Thymus (tissue), 11 donors: Measurements from ENCODE around the gene APOC4. TPM values are rescaled to one million over a fixed set of nuclear protein-coding genes. Genes with fewer than 3 reads are reported as not detected.
"Not testable (repeated sequence)": the region's sequence is repeated elsewhere in the genome, so short reads cannot be mapped to it uniquely, and the experiment has no call there.

Experiments
- DNase-seq, 9 donors: peaks; one replicate each; pipeline ENCODE4 v3.0.0-alpha.2; 2013; ENCODE audit warnings: low spot score in 9 of 9, low read depth in 6 of 9, missing footprints in 1 of 9
- H3K27ac ChIP-seq, 2 donors: one replicate each; pipeline ENCODE4 v1.5.1; 2013; ENCODE audit warnings: control low read depth in 1 of 2, low read depth in 1 of 2, low read length in 1 of 2, mild to moderate bottlenecking in 1 of 2, moderate library complexity in 1 of 2
- H3K27me3 ChIP-seq, 2 donors: one replicate each; pipeline ENCODE4 v1.5.1; 2013; ENCODE audit warnings: low read length in 1 of 2; ENCODE audit not compliant: control insufficient read depth in 2 of 2, insufficient read depth in 1 of 2
- H3K36me3 ChIP-seq, 2 donors: one replicate each; pipeline ENCODE4 v1.5.1; 2013; ENCODE audit warnings: low read length in 1 of 2, mild to moderate bottlenecking in 1 of 2, moderate library complexity in 1 of 2; ENCODE audit not compliant: control insufficient read depth in 2 of 2, insufficient read depth in 2 of 2
- H3K4me1 ChIP-seq, 2 donors: one replicate each; pipeline ENCODE4 v1.5.1; 2013; ENCODE audit warnings: low read length in 2 of 2; ENCODE audit not compliant: control insufficient read depth in 2 of 2, insufficient read depth in 2 of 2
- H3K4me3 ChIP-seq, 2 donors: one replicate each; pipeline ENCODE4 v1.5.1; 2013; ENCODE audit warnings: low read length in 2 of 2, control low read depth in 1 of 2, mild to moderate bottlenecking in 1 of 2
- H3K9me3 ChIP-seq, 2 donors: one replicate each; pipeline ENCODE4 v1.5.1; 2013; ENCODE audit warnings: low read length in 1 of 2, mild to moderate bottlenecking in 1 of 2; ENCODE audit not compliant: control insufficient read depth in 2 of 2, insufficient read depth in 1 of 2
- WGBS: extraction: QIAGEN DNeasy Blood & Tissue Kit; methylation state at CpG from one replicate; pipeline ENCODE4 v1.1.7; 2013; 5-methylcytosine and 5-hydroxymethylcytosine counted together
- polyA plus RNA-seq: library from polyadenylated mRNA; stranded (reverse); fragments of 200-250 nt; gene quantifications from one replicate; pipeline ENCODE4 v1.2.3, GENCODE V29; 2013
- total RNA-seq: library from RNA; stranded (reverse); fragments of 120-200 nt; gene quantifications from one replicate; pipeline ENCODE4 v1.2.4, GENCODE V29; 2013
- donor health status: healthy.

APOC4 gene
- total and polyA plus RNA-seq, 2 donors = 0.32 TPM; not detected in 1

GRCh38 chr19:44968670-44969069 is 26.6 kb downstream of the APOC4 start:
- H3K27me3 ChIP-seq = no peaks in the 10 kb centered on the region
- no peaks in the 10 kb centered on the region for H3K9me3 ChIP-seq
- WGBS = 98% methylated on average over 4 of the region's 4 CpGs
- no peak for DNase-seq
- no peak overlapping the region for H3K27ac ChIP-seq
- no peak overlapping the region for H3K4me3 ChIP-seq
- peaks cover 45 to 49% of the 10 kb centered on the region in 2 donors for H3K36me3 ChIP-seq
- H3K4me1 ChIP-seq = no peaks in the 10 kb centered on the region

GRCh38 chr19:44969437-44969836 is 27.4 kb downstream of the APOC4 start:
- WGBS = 96% methylated on average over 5 of the region's 5 CpGs
- no peak overlapping the region for H3K27ac ChIP-seq
- H3K4me1 ChIP-seq = no peaks in the 10 kb centered on the region
- no peaks in the 10 kb centered on the region for H3K27me3 ChIP-seq
- no peaks in the 10 kb centered on the region for H3K9me3 ChIP-seq
- DNase-seq = no peak
- H3K4me3 ChIP-seq = no peak overlapping the region
- H3K36me3 ChIP-seq = peaks cover 46 to 52% of the 10 kb centered on the region in 2 donors

GRCh38 chr19:44971451-44971850 is 29.4 kb downstream of the APOC4 start:
- H3K27me3 ChIP-seq, H3K4me3 ChIP-seq, H3K9me3 ChIP-seq, H3K4me1 ChIP-seq, H3K27ac ChIP-seq, DNase-seq: not testable (repeated sequence)
- WGBS = over 99% methylated on average over 6 of the region's 6 CpGs
- H3K36me3 ChIP-seq = peaks cover 60 to 61% of the 10 kb centered on the region in 2 donors

GRCh38 chr19:44972802-44973201 is 30.8 kb downstream of the APOC4 start:
- Histone ChIP-seq H3K27me3 (no peaks in the 10 kb centered on the region), H3K27ac (no peak overlapping the region), H3K36me3 (peaks cover 63 to 67% of the 10 kb centered on the region in 2 donors), H3K9me3 (no peaks in the 10 kb centered on the region), H3K4me1 (no peaks in the 10 kb centered on the region), H3K4me3 (no peak overlapping the region)
- WGBS = 96% methylated on average over 13 of the region's 13 CpGs
- no peak for DNase-seq

GRCh38 chr19:44973982-44974735 is 32.1 kb downstream of the APOC4 start:
- Histone ChIP-seq H3K4me1 (no peaks in the 10 kb centered on the region), H3K4me3 (no peak overlapping the region), H3K9me3 (no peaks in the 10 kb centered on the region), H3K36me3 (peaks cover 58 to 68% of the 10 kb centered on the region in 2 donors), H3K27ac (no peak overlapping the region), H3K27me3 (no peaks in the 10 kb centered on the region)
- DNase-seq = no peak
- 99% methylated on average over 21 of the region's 21 CpGs for WGBS

GRCh38 chr19:44974857-44975256 is 32.8 kb downstream of the APOC4 start:
- H3K4me3 ChIP-seq = no peak overlapping the region
- H3K27me3 ChIP-seq = no peaks in the 10 kb centered on the region
- no peaks in the 10 kb centered on the region for H3K9me3 ChIP-seq
- H3K36me3 ChIP-seq = peaks cover 64 to 72% of the 10 kb centered on the region in 2 donors
- 99% methylated on average over 5 of the region's 5 CpGs for WGBS
- DNase-seq = no peak
- H3K4me1 ChIP-seq = no peaks in the 10 kb centered on the region
- H3K27ac ChIP-seq = no peak overlapping the region

- H3K27me3 ChIP-seq = no peaks in the 10 kb centered on the region
- no peak for DNase-seq
- H3K9me3 ChIP-seq = no peaks in the 10 kb centered on the region
- 97% methylated on average over 4 of the region's 4 CpGs for WGBS
- peaks cover 68 to 70% of the 10 kb centered on the region in 2 donors for H3K36me3 ChIP-seq
- H3K27ac ChIP-seq = no peak overlapping the region
- no peaks in the 10 kb centered on the region for H3K4me1 ChIP-seq
- H3K4me3 ChIP-seq = no peak overlapping the region
These were observed 33.4 kb downstream of the APOC4 start for GRCh38 chr19:44975444-44975843.

GRCh38 chr19:44984005-44984404 is 42.0 kb downstream of the APOC4 start:
- no peaks in the 10 kb centered on the region for H3K9me3 ChIP-seq
- peaks cover 46 to 75% of the 10 kb centered on the region in 2 donors for H3K36me3 ChIP-seq
- no peaks in the 10 kb centered on the region for H3K4me1 ChIP-seq
- no peak overlapping the region for H3K4me3 ChIP-seq
- no peak overlapping the region for H3K27ac ChIP-seq
- no peak for DNase-seq
- WGBS = 95% methylated on average over 9 of the region's 9 CpGs
- no peaks in the 10 kb centered on the region for H3K27me3 ChIP-seq

- H3K4me3 ChIP-seq = no peak overlapping the region
- no peaks in the 10 kb centered on the region for H3K27me3 ChIP-seq
- no peak overlapping the region for H3K27ac ChIP-seq
- peaks cover 42 to 77% of the 10 kb centered on the region in 2 donors for H3K36me3 ChIP-seq
- 96% methylated on average over 4 of the region's 4 CpGs for WGBS
- H3K4me1 ChIP-seq = no peaks in the 10 kb centered on the region
- no peak for DNase-seq
- no peaks in the 10 kb centered on the region for H3K9me3 ChIP-seq
These were observed 43.4 kb downstream of the APOC4 start for GRCh38 chr19:44985445-44985844.
